ENCODE measurements around the gene LAMA5.
A peak's percentile ranks its signal among the peaks of the same experiment; 100 is the strongest.

Gene LAMA5

DNA sequence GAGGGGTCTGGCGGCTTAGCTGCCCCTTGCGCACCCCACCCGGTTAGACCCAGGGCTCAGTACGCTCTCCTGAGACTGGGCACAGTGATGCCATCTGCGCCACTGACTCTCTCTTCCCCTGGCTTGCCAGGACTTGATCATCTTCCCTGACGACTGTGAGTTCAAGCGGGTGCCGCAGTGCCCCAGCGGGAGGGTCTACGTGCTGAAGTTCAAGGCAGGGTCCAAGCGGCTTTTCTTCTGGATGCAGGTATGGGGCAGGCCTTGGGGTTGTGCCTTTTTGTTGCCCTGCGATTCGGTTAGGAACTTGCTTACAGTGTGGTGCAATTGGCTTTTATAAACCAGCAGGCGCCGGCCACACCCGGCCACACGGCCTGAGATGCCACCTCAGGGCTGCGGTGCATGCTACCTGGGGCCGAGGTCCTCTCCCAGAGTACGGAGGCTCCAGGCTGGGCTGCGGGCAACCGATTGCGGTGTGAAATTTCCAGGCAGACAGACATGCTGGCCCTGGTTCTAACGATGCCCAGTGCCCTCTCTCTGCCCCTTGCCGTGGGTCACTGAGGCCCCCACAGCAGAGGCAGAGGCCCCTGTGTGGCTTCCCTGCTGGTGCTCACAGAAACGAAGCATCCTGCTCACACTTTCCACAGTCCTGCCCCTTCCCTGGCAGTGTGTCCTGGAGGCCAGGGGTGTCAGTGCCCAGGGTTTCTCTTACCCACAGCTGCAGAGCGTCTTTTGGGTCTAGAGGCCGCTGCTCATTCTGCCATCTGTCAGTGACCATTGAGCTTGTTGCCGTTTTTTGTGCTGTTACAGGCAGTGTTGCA, 62.6 kb downstream of the LAMA5 start:
- FAIRE-seq: no peak

DNA sequence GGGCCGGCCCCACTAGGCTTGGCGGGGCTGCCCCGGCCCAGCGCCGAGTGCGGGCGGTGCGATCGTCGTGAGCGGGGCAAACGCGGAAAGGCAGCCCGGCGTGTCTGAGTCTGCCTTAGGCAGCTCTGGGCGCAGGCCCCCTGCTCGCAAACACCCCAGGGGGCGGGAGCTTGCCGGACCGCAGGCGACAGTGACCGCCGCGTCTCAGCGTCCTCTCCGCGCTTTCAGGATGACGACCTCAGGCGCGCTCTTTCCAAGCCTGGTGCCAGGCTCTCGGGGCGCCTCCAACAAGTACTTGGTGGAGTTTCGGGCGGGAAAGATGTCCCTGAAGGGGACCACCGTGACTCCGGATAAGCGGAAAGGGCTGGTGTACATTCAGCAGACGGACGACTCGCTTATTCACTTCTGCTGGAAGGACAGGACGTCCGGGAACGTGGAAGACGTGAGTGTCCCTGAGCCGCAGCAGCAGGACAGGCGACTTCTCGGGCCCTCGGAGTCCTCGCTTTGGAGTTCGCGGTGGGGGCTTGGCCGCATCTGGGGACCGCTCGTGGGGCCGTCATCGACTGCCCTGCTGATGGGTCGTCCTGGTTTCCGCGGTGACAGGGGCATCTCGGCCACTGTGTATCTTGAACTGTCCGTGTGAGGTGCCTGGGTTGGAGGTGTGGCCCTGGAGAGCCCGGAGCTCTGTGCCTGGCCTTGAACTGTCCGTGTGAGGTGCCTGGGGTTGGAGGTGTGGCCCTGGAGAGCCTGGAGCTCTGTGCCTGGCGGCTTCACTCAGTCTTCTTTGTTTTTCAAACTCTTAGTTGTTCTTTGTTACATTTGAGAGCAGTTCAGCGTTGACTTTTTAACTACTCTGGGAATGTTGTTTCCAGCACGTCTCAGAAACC, 63.5 kb downstream of the LAMA5 start:
- no peak for DNase-seq (ENCODE audit: low spot score)

More for the DNA sequence above, 62.6 kb downstream of the LAMA5 start:
- no peak for DNase-seq (ENCODE audit: low spot score)

GRCh38 chr20:62303062-62303339, 64.1 kb downstream of the LAMA5 start:
- no peak for FAIRE-seq
- no peak for DNase-seq (ENCODE audit: low spot score)

More for the DNA sequence above, 63.5 kb downstream of the LAMA5 start:
- FAIRE-seq: no peak

GRCh38 chr20:62302341-62303061, 64.6 kb downstream of the LAMA5 start, which contains the start of gene ADRM1:
Gene ADRM1, plus strand, starts transcription at chr20:62302997. Its CDS starts 572 bp downstream, at chr20:62303569.
- FAIRE-seq: no peak

DNA sequence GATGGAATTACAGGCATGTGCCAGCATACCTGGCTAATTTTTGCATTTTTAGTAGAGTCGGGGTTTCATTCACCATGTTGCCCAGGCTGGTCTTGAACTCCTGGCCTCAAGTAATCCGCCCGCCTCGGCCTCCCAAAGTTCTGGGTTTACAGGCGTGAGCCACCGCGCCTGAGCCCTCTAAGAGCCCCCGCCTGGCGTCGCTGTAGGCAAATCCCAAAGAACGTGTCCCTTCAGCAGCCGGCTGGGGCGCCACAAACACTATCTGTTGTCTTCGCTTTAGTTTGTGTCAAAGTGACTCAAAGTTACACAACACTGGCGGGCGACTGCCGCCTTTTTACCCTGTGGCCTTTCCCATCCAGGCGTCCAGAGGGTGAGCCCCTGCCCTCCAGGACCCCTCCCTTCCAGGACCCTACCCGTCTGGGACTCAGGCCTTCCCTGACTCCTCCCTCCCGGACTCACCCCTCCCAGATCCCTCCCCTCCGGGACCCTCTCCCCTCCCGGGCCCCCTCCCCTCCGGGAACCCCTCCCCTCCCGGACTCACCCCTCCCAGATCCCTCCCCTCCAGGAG, 65.3 kb downstream of the LAMA5 start:
- FAIRE-seq: no peak
- peak; percentile 94 for DNase-seq (ENCODE audit: low spot score)

More at GRCh38 chr20:62302341-62303061, 64.6 kb downstream of the LAMA5 start, which contains the start of gene ADRM1:
- peak; percentile 100 for DNase-seq (ENCODE audit: low spot score)

DNA sequence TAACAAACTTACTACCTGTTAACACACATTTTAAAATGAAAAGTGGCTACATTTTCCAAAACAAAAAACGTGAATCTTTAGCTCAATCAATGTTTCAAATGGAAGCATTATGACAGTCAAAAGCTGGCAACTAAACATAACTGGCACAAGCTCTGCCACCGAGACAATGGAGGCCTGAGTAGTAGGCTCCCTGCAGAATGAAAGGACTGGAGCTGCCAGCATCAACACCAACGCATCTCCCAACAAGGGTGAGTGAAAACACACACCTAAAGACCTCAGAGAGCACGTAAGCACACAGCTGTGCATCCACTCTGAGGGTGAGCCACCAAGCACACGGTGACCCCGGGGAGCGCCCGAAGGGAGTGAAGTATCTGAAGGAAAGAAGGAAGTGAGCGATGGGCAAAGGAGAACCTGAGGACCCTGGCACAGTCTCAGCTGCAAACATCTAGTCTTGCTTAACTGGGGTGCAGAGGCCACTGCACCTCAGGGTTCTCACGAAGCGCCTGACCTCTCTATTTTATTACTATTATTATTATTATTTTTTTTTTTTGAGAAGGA, 65.9 kb downstream of the LAMA5 start:
- no peak for FAIRE-seq

GRCh38 chr20:62300319-62300718, 66.8 kb downstream of the LAMA5 start:
- FAIRE-seq: no peak

More for the DNA sequence above, 65.9 kb downstream of the LAMA5 start:
- no peak for DNase-seq (ENCODE audit: low spot score)

GRCh38 chr20:62299666-62300236, 67.4 kb downstream of the LAMA5 start:
- no peak for DNase-seq (ENCODE audit: low spot score)
- FAIRE-seq: no peak

More at GRCh38 chr20:62300319-62300718, 66.8 kb downstream of the LAMA5 start:
- no peak for DNase-seq (ENCODE audit: low spot score)

DNA sequence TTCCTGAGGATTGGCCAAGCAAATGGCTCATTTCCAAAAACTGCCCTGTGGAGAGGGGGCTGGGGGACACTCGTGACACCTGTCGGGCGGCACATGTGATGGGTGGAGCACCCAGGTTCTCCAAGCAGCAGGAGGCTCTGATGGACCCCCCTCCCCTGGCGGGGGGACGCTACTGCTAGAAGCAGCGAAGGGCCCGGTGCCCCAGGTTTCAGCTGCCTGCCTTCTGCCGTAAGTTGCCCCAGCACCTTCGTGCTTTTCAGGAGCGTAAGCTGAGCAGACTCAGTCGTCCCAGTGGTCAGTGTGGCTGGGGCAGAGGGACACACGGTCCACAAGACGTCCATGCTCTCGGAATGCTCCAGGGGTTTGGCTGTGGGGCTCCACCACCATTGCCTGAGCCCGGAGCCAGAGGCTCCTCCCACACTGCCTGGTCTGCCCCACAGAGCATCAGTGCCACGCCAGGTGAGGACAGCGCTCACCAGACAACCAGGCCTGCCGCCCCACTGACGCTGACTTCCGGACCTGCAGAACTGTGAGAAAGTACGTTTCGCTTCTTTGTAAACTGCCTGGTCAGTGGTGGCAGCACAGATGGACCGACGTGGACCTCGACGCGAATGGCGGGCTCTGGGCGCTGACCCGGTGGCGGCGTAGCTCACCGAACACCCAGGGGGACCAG, 68.4 kb downstream of the LAMA5 start:
- FAIRE-seq (no peak), DNase-seq (ENCODE audit: low spot score) (no peak)

DNA sequence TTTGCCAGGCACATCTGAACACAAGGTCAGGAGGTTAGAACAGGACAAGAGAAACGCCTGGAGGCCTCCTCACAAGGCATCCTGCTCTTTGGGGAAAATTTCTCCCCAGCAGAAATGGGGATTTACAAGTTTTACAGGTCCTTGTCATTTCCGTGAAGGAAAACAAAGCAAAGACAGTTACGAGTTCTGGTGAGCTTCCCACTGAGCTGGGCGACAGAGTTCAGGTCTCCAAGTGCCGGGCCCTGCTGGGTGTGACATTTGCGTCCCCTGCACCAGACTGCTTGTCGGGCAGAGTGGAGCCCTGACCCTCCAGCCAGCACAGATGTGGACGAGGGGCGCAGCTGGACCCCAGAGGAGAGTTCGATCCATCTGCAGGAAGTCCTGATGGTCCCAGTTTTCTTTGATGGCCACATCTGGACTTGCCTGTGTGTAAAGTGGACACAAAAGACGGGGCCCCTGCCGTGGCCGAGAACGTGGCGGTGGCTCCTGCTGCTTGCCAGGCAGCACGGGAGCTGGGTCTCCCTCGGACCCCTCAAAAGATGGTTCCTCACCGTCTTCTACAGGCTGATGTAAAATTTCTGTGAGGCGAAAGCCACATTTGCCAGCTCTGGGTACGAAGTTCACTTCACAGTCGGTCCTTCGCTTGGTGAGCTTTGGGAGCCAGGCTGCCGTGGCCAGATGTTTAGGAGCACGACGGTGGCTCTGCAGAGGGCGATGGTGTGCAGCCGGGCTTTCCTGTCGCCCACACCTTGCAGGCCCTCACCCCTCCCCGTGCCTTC, 69.5 kb downstream of the LAMA5 start:
- DNase-seq (ENCODE audit: low spot score) (no peak), FAIRE-seq (no peak)

- no peak for FAIRE-seq
- no peak for DNase-seq (ENCODE audit: low spot score)
Measured at GRCh38 chr20:62296724-62297448, 70.2 kb downstream of the LAMA5 start.

DNA sequence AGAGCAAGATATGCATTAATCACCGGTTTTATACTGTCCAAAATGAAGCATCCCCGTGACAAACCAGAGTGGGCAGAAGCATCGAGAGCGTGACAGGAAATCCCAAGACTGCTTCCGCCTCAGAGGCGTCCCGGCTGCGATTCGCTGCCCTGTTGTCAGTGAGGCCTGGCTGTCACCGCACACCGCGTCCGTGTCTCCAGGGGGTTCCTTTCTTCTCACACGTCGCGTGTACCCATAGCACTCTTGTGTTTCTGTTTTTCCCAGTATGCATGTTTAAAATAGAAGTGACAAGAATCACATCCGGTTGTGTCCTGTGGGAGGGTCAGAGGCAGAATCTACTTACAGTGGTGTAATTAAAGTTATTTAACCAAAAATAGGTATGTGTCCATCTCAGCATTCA, 72.6 kb downstream of the LAMA5 start:
- DNase-seq (ENCODE audit: low spot score): no peak
- no peak for FAIRE-seq

GRCh38 chr20:62293946-62294345, 73.2 kb downstream of the LAMA5 start:
- FAIRE-seq: no peak
- no peak for DNase-seq (ENCODE audit: low spot score)

- FAIRE-seq (no peak), DNase-seq (ENCODE audit: low spot score) (no peak)
Measured at GRCh38 chr20:62293111-62293784, 73.9 kb downstream of the LAMA5 start.

GRCh38 chr20:62292108-62292507, 75.0 kb downstream of the LAMA5 start:
- DNase-seq (ENCODE audit: low spot score): no peak
- no peak for FAIRE-seq

DNA sequence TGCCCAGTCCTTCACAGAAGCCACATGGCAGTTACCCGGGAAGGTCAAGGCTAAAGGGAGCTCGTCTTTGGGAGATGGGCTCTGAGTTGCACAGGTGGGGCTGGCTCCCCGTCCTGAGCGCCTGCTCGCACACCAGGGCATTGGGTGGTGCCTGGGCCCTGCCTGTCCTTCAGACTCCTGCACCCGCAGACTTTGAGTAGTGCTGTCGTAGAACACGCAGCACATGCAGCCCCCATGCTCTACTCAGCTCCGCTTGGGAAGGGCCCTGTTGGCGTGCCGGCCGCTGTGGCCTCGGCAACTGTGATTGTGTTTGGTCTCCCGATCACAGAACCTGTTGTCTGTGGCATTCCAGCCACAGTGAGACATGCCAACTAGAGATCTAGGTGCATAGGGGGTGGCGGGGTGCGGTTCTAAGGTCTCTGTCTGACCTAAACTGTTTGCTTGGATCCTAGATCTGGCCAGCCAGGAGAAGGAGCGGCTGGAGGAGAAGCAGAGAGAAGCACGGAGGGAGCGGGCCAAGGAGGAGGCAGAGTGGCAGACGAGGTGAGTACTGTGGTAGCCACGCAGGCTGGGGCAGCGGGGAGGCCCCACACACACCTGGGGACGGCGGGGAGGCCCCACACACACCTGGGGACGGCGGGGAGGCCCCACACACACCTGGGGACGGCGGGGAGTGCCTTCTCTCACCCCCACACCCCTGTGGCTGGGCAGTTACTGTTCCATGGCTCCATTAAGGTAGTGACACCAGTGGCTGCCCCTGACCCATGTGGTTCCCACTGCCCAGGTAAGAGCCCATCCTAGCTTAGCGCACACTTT, 75.7 kb downstream of the LAMA5 start:
- DNase-seq (ENCODE audit: low spot score) (no peak), FAIRE-seq (no peak)

DNA sequence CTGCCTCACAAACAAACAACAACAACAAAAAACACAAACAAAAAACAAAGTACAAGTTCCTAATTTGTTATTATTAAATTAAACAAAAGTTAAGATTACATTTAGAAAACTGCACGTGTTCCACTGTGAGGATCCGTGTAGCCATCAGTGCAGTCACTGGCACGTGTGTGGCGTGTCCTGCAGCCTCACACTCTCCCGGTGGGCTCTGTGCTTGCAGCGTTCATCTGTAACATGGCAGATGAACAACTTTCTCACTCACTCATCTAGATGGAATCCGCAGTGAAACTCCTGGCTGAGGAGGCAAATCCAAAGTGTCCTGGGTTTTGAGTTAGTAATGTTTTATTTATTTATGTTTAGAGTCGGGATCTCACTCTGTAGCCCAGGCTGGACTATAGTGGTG, 77.2 kb downstream of the LAMA5 start:
- DNase-seq (ENCODE audit: low spot score): no peak

More for the DNA sequence above, 77.2 kb downstream of the LAMA5 start:
- FAIRE-seq: no peak
